Inflammatory macrophage treated with lipopolysaccharide for 4 hours (primary cell): ENCODE measurements around the gene METTL5.

Source experiments
- DNase-seq: peaks from one replicate; pipeline ENCODE4 v3.0.0-alpha.2; 2020

The METTL5 gene

GRCh38 chr2:169778446-169778845 is 46.3 kb downstream of the METTL5 start:
- DNase-seq: peak; percentile 40

- DNase-seq: no peak
Measured at GRCh38 chr2:169776252-169776761, 48.4 kb downstream of the METTL5 start.

GRCh38 chr2:169775765-169776164 is 48.9 kb downstream of the METTL5 start:
- DNase-seq: no peak

GRCh38 chr2:169775354-169775753 is 49.4 kb downstream of the METTL5 start:
- no peak for DNase-seq

- DNase-seq: no peak
Measured at GRCh38 chr2:169772651-169773050, 52.1 kb downstream of the METTL5 start.

GRCh38 chr2:169771612-169772011 is 53.1 kb downstream of the METTL5 start:
- no peak for DNase-seq

GRCh38 chr2:169771021-169771420 is 53.7 kb downstream of the METTL5 start:
- DNase-seq: peak; percentile 65

GRCh38 chr2:169768262-169768995 is 56.3 kb downstream of the METTL5 start:
- no peak for DNase-seq

GRCh38 chr2:169767243-169767888 is 57.3 kb downstream of the METTL5 start:
- peak; percentile 48 for DNase-seq

- DNase-seq: no peak
Measured at GRCh38 chr2:169765523-169765922, 59.2 kb downstream of the METTL5 start.

GRCh38 chr2:169761970-169762292 is 62.8 kb downstream of the METTL5 start:
- DNase-seq: no peak
